GM18498 (cell line): ENCODE measurements around the gene SLC41A1.
"Not testable (repeated sequence)": the region's sequence is repeated elsewhere in the genome, so short reads cannot be mapped to it uniquely, and the experiment has no call there.

Experiments
- ATAC-seq: cut with Tn5 transposase; IDR thresholded peaks from one replicate; pipeline ENCODE4 v1.9.1; 2021; ENCODE audit warnings: mild to moderate bottlenecking, moderate library complexity; ENCODE audit not compliant: unreplicated experiment

Gene SLC41A1

DNA sequence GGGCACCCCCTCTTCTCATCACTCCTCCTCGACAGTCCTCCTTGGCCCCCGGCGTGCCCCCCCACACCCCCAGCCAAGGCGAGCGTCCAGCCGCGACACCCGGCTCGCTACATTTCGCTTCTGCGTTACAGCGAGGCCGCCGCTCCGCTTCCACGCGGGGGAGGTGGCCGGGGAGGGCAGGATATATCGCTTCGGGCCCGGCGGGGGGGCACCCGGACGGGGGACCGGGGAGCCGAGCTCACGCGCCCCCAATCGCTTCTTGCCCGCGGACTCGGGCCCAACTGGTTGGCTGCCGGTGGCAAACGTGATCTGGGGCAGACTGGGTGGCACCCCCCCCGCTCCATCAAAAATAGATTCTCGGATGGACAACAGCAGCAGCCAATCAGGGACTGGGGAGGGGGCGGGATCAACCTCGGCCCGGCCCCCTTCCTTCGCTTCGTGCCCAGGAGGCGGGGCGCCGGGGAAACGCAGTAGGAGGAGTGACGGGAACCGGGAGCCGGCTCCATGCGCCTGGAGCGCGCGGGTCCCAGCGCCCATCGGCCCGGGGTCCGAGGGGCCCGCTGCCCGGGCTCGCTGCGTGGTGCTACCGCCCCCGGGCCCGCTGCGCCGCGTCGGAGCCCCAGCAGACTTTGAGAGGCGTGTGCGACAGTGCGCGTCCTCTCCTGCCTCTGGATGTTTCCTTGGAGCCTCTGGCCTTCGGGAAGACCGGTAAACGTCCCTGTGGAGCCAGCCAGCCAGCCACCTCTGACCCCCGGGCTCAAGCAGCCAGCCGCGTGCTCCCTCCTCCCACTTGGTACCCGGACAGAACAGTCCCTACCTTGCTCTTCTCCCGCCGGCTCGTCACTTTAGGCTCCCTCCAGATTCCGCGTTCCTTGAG lies at the start of gene SLC41A1:
TSS of gene SLC41A1 (minus strand) at position 321 of the 877 bp plus-strand sequence. CDS start 2,757 bp downstream, outside the sequence.
- ATAC-seq: peak; percentile 94

DNA sequence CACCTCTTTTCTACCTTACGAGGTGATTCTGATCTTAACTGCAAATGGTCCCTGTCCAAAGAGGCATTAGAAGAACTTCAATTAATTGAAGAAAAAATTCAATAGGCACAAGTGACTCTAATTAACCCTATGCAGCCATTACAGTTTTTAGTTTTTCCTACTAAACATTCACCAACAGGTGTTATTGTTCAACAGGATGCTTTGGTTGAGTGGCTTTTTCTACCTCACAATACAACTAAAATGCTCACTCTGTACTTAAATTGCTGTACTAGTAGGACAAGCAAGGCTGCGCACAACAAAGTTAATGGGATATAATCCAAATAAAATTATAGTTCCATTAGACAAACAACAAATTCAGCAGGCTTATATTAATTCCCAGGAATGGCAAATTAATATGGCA lies 48.5 kb upstream of the SLC41A1 start:
- no peak for ATAC-seq

DNA sequence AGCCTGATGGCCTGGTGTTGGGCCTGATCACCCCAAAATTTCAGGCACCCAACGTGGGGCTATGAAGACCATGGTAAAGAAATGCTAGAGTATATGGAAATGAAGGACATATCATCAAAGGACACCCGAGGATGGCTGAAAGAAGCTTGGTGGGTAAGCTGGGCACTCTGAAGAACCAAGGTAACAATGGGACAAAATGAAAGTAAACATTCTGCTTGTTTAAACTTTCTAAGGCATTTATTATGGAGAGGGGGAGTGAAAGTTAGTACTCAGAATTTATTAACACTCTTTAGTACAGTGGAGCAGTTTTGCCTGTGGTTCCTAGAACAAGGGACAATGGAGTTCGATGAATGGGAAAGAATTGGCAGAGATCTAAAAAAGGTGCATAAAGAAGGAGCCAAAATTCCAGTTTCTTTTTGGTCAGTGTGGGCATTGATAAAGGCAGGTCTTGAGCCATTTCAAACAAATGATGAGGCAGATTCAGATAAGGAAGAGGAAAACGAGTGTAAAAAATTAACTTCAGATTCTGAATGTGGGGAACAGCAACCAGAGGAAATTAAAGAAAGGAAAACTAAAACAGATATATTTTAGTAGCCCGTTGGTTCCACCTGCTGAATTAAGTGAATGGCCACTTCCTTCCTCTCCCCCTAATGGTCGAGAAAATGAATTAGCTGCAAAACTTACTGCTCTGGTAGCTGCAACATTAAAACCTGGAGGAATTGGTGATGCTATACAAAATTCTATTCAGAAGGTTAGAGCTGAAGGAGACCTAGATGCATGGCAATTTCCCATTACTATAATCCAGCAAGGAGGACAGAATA lies 45.4 kb upstream of the SLC41A1 start:
- ATAC-seq: no peak

DNA sequence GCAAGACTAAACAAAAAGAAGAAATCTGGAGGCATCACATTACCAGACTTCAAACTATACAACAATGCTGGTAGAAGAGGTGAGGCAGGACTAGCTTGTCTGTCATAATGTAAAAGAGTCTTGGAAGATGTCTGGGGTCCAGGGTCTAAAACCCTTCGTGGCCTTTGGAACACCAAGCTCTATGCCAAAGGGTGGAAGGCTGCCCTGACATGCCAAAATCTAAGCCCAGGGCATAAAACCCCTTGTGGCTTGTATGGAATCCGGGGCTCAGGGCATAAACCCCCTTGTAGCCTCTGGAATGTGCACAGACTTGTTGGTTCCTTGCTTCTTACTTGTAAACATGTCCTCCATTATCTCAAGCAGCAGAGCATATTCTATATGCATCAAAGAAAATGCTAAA lies 44.5 kb upstream of the SLC41A1 start:
- not testable (repeated sequence) for ATAC-seq

DNA sequence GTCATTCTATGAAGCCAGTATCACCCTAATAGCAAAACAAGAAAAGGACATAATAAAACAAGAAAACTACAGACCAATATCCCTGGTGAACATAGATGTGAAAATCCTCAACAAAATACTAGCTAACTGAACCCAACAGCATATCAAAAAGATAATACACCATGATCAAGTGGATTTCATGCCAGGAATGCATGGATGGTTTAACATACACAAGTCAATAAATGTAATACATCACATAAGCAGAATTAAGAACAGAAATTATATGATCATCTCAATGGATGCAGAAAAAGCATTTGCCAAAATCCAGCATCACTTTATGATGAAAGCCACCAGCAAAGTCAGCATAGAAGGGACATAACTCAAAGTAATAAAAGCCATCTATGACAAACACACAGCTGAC lies 43.4 kb upstream of the SLC41A1 start:
- no peak for ATAC-seq

DNA sequence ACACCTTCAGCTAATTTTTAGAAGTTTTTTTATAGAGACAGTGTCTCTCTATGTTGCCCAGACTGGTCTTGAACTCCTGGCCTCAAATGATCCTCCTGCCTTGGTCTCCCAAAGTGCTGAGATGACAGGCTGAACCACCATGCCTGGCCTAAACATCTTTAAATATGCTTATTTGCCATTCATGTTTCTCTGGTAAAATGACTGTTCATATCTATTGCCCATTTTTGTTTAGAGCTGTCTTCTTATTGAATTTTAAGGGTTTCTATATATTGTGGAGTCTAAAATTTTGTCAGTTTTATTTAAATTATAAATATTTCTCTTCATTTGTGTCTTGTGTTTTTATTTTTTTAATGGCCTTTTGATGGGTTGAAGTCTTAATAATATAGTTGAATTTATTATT lies 40.0 kb upstream of the SLC41A1 start:
- ATAC-seq: no peak

DNA sequence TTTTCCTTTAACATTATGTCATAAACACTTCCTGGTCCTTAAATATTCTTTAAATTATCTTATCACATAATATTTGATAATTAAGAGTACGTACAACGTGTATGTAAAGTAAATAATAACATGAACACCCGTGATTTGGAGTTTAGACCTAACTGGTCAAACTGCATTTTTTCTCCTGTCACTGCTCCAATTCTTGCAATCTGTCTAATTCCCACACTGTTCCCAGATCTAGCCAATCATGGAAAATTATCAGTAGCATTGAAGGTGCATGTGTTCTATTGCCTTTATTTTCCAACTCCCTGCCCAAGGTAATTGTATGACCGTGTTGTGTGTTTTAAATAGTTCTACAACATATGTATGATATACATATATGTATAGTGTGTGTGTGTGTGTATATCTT lies 39.0 kb upstream of the SLC41A1 start:
- no peak for ATAC-seq

DNA sequence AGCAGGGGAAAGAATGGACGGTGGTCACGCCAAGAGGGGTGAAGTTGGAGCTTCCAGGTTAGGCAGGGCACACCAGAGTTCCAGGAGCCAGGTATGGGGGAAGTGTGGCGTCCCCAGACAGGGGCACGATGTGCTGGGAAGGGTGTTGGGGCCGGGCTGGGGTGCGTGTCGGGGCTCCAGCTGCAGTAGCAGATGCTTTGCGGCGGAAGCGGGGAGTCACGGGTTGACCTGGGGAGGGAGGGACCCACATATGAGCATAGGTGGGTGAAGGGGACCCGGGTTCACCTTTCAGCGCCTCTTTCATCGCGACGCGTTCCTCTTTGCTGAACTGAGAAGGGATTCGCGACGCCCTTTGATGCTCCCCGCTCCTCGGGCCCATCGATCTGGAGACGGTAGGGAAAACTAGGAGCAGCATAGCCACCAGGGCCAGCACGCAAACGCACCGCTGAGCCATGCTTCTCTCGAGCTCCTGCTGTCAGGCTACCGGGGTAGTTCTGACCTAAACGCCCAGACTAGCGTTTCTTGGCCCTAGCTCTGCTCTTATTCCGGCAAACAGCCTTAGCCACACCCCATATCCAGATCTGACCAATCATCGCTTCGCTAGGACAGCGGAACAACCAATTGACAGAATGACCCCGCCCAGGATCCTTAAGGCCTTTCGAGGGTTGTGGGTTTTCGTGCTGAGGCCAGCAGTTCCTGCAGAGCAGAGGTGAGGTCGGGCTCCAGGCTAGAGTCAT lies 36.8 kb upstream of the SLC41A1 start, which contains the start of gene PM20D1:
TSS of gene PM20D1 (minus strand) at position 514 of the 737 bp plus-strand sequence. CDS start at position 454, 60 bp downstream.
- ATAC-seq: peak; percentile 85

DNA sequence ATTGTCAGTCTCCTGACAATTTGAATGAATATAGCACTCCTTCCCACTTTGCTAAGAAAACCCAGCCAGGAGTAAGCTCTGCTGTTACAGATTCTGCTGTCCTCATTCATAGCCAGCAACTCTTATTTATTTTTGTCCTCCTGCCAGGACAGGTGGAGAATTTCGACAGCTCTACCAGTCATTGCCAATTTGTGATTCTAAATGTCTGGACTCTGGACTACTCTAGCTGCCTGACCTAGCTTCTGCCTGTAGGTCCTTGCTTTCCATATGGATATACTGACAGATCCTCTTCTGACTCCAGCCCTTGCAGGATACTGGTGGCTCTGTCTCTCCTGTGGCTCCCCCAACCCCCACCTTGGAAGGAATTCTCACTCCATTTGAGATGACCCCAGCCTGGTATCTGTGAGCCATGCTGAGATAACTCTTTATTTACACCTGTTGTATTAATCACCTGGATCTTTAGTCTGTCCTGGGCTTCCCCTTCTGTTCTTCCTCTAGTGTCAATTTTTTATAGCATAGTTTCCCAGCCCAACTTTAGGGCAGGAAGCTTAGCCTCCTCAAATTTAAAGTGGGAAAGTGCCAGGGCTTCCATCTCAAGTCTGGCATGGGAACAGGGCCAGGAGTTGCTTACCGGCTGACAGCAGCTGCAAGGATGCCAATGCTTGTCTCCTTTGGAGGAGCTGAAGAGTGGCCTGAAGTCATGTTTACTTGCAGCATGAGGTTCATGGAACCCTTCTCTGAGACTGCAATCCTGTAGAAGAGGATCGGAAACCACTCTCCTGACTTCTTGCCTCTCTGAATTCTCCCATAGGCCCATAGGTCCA lies 30.2 kb upstream of the SLC41A1 start:
- ATAC-seq: no peak

DNA sequence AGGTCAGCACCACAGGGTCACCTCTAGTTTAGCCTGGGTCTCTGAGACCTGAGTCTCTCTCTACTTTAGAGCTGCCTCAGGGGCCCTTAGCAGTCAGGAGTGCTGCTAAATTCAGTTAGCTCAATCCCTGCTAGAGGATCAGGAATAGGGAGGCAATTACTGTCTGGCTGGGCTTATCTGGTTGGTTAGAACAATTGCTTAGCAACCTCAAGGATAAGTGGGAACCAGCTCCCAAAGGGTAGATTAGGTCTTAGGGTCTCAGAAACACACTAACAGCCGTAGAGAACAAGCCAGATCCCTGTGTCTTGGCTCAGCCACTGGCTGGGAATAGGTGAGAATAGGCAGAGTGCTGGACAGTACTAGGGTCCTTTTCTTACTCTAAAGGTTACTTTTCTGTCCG lies 29.2 kb upstream of the SLC41A1 start:
- ATAC-seq: no peak

DNA sequence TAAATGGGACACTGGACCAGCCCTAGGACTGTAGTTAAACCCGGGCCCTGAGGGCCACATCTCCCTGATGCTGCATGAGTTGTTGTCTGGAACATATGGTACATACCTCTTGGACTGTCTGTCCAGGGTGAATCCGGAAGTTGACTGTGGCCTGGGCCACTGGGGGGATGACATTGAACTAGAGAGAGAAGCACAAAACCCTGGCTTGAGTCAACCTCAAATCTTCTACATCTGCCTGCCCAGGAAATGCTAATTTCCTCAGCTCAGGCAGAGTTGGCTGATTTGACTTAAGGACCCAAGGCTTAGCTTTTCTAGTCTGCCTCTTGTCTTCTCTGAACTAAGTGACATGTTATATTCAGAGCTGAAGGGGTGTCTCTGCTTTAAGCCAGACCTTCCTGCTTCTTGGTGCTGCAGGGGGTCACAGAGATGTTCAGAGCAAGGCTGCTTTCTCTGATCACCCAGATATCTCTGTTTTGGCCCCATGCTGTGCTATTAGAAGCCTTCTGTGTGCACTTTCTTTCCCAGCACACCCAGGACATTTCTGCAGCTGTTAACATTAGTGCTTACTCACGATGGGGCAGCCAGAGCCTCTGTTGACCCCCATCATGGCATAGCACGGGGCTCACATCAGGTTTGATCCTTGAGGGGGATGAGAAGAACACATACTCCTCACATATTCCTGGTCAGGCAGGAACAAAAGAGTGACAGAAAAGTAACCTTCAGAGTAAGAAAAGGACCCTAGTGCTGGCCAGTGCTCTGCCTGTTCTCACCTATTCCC lies 27.3 kb upstream of the SLC41A1 start:
- no peak for ATAC-seq

DNA sequence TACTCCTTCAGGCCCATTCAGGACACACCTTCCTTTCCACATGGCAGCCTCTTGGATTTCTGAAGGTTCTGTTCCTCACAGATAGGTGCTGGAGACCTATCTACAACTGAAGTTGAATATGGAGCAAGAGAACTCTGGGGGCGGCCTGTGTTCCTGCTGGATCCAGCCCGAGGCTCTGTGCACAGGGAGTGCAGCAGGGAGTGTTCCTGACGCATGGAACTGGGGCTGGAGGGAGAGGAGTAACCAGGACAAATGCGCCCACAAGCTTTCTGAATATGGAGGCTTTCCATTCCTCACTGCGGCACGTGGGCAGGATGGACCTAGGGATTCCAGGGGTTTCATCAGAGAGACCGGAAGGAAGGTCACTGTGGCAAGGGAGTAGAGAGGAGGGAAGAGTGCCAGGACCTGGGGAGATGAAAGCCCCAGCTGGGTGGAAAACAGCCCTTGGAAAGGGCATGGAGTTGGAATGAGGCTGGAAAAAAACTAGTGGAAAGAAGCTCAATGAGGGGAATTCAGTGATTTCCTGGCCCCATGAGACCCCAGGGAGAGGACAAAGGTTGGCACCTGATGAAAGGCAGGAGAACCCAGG lies 24.5 kb upstream of the SLC41A1 start:
- no peak for ATAC-seq

DNA sequence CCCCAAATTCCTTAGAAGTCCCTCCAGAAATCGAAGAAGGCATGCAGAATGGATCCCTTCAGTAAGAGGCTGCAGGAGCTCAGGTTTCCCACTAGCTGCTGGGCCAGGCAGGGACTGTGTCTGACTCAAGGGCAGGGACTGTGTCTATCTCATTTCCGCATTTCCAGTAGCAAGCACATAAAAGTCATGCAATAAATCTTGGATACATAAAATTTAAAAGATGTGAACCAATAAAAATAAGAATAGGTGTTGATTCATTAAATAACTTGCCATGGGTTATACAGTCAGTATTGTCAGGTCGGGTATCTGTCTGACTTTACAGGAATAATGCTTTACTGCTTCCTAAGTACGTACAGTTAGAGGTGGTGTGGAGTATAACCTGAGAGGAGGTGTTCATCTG lies 21.8 kb upstream of the SLC41A1 start:
- ATAC-seq: no peak

DNA sequence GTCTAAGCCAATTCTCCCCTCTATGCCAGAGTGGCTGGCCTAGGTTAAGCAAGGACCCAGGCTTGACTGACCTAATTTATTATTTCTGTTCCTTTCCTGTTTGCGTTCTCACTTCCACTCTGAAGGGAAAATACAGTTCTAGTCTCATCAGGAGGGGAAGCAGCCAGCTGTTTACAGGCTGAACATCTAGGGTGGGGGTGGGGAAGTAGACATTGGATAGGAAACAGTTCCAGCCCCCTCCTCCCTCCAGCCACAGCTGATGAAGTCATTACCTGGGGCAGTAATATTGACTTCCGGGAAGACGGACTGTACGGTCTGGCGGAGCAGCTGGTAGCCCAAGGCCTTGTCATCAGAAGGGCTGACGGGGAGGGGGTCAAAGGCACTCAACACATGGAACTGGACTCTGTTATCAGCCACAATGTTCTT lies 19.3 kb upstream of the SLC41A1 start:
- ATAC-seq: no peak

DNA sequence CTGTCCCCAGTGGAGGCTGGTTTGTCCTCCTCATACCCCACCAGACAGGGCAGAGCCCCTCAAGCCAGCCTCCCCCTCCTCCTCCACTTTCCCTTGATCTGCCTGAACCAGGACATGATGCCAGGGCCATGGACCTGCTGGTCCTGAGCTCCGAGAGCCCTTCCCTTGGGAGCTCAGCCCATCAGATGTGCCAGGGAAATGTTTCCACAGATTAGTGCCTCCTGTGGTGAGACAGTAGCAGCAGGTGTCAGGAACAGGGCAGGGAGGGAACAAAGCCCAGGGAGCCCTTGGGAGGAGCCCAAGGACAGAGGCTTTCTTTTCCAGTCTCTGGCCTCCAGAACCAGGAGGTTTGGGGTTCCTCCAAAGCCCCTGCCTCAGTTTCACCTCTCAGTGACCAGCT lies 14.6 kb upstream of the SLC41A1 start:
- ATAC-seq: no peak

DNA sequence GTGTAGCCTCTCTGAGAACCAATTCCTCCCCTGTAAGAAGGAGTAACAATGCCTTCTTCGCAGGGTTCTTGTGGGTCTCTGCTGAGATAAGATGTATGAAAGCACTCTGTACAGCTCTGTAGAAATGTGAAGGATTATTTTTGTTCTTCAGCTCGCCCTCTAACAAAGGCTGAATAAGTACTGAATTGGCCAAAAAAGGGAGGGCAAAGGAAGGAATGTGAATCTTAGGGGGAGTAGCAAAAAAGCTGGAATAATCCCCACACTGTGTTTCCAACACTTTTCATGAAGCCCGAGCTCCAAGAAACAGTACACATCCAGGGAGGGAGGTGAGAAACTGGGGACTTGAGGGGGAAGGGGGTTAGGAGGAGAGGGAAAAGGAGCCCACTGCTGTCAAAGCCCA lies 14.0 kb upstream of the SLC41A1 start:
- ATAC-seq: no peak

DNA sequence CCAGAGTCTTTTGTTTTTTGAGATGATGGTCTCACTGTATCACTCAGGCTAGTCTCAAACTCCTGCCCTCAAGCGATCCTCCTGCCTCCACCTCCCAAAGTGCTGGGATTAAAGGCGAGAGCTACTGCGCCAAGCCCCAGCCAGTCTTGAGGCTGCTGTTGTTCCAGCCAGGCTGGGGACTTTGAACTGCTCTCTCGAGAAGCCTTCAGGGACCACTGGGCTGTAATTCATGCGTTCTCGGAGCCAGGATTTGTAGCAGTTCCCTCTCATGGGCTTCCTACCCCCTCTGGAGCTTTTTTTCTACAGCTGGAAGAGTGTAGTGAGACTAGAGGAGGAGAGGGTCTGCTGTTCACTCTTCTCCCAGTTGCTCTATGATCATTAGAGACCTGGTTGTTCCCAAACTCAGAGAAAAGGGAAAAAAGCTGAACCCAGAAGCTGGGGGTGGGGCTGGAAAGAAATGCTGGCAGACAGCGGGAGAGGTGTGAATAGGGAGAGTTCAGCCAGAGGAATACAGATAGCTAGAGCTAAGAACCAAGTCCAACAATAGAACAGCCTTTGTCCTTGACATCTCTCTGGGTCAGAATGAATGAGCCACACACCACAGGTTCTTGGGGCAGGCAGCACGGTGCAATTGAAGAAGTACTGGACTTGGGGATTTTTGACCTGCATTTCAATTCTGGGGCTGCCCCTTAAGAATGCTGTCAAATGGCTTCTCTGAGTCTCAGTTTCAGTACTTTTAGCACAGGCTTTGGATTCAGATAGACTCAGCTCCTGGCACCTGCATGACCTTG lies 13.2 kb upstream of the SLC41A1 start:
- no peak for ATAC-seq

DNA sequence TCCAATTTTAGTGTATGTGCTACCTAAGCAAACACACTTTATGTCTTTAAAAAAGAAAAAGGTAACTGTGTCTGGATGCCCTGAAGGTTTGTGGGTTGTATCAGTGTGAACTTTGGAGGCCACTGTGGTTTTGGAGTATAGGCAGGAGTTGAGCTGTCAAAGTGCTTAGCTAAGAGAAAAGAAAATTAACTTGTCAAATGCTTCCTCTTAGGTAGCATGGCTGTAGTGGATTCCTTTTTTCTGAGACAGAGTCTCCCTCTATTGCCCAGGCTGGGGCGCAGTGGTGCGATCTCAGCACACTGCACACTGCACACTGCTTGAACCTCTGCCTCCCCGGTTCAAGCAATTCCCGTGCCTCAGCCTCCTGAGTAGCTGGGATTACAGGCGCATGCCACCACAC lies 11.2 kb upstream of the SLC41A1 start:
- ATAC-seq: no peak
